GM12878 (cell line): ENCODE measurements around the gene OGFR. TPM values are rescaled to one million over a fixed set of nuclear protein-coding genes. Genes with fewer than 3 reads are reported as not detected.

Experiments
- ATF2 ChIP-seq: IDR thresholded peaks from 2 replicates; pipeline ENCODE4 v1.6.1; 2012; ENCODE audit warnings: low read length, inconsistent platforms
- CEBPB ChIP-seq, 2 experiments: fragments of 150-350 bp in 1 of 2; IDR thresholded peaks; 2 replicates each; pipeline ENCODE4 v1.6.1; 2012 to 2014; ENCODE audit warnings: low read depth in 2 of 2, low read length in 2 of 2, borderline replicate concordance in 1 of 2, inconsistent platforms in 1 of 2
- CTCF ChIP-seq, 3 experiments: IDR thresholded peaks in 2 of 3; conservative IDR thresholded peaks in 1 of 3; 2 replicates each; pipeline ENCODE4 v1.5.1; 2011; ENCODE audit warnings: low read depth in 3 of 3, low read length in 3 of 3, mild to moderate bottlenecking in 3 of 3, control low read depth in 2 of 3, moderate library complexity in 2 of 3, inconsistent platforms in 1 of 3, mixed read lengths in 1 of 3; ENCODE audit not compliant: control insufficient read depth in 2 of 3, insufficient read depth in 1 of 3; ENCODE audit errors: extremely low read depth in 1 of 3
- E2F4 ChIP-seq: IDR thresholded peaks from 2 replicates; pipeline ENCODE4 v1.6.1; 2012; ENCODE audit warnings: low read depth, low read length, improper control_type of control experiment
- GATAD2B ChIP-seq: fragments of 450-650 bp; conservative IDR thresholded peaks from 2 replicates; pipeline ENCODE4 v1.6.1; 2017; ENCODE audit warnings: low read depth, mild to moderate bottlenecking, moderate library complexity
- NR2F1 ChIP-seq: fragments of 450-650 bp; conservative IDR thresholded peaks from 2 replicates; pipeline ENCODE4 v1.6.1; 2017; ENCODE audit warnings: mild to moderate bottlenecking
- PKNOX1 ChIP-seq: fragments of 450-650 bp; IDR thresholded peaks from 2 replicates; pipeline ENCODE4 v1.6.1; 2016; ENCODE audit warnings: mild to moderate bottlenecking
- RAD51 ChIP-seq: fragments of 450-650 bp; IDR thresholded peaks from 2 replicates; pipeline ENCODE4 v1.6.1; 2016; ENCODE audit warnings: moderate library complexity, mild to moderate bottlenecking, inconsistent platforms
- RUNX3 ChIP-seq: IDR thresholded peaks from 2 replicates; pipeline ENCODE4 v1.6.1; 2012; ENCODE audit warnings: low read length, inconsistent platforms
- SREBF1 ChIP-seq: IDR thresholded peaks from 2 replicates; pipeline ENCODE4 v1.6.1; 2012; ENCODE audit warnings: mild to moderate bottlenecking, low read length
- polyA plus RNA-seq, 11 experiments: library from polyadenylated mRNA; depleted of rRNA in 4 of 11; unstranded in 6 of 11; stranded (reverse) in 5 of 11; fragments of >200 nt; fragmentation: Nextera tagmentation in 4 of 11; fragmentation: Illumina TruSeq in 1 of 11; extraction: Ambion mirVana in 4 of 11; extraction: Trizol in 1 of 11; gene quantifications; 1 replicate in 1 of 11; 2 replicates in 10 of 11; pipeline versions ENCODE4 v1.2.1 to v1.2.3, GENCODE V29; 2011 to 2016; ENCODE audit warnings: inconsistent platforms in 2 of 11, missing spikeins in 2 of 11, low read depth in 1 of 11
- total RNA-seq, 4 experiments: library from RNA; depleted of rRNA in 3 of 4; stranded (reverse); fragments of >200 nt in 3 of 4; fragmentation: Illumina TruSeq in 1 of 4; extraction: Trizol in 1 of 4; gene quantifications; 2 replicates each; pipeline versions ENCODE4 v1.2.1 to v1.2.3, GENCODE V29; 2013 to 2021

The OGFR gene
- total and polyA plus RNA-seq, 10 of the 15 experiments (the other 5 are each of a cell fraction or from before 2014, with no cell fraction given), result 0.72 to 62.1 (median 27.3) TPM

GRCh38 chr20:62830251-62830650 is 25.6 kb downstream of the OGFR start (continued):
- TF ChIP-seq CTCF (IDR thresholded peaks at IDR 0.05 in 2 of 3, conservative IDR thresholded peaks at IDR 0.05 in 1 of 3; ENCODE audit: control insufficient read depth in 2 of 3, extremely low read depth in 1 of 3, insufficient read depth in 1 of 3, low read depth in 3 of 3, low read length in 3 of 3) (no peak), ATF2 (no peak), NR2F1 (no peak), SREBF1 (no peak), RAD51 (no peak), GATAD2B (no peak), PKNOX1 (no peak), RUNX3 (no peak), CEBPB (IDR thresholded peaks at IDR 0.05; ENCODE audit: borderline replicate concordance in 1 of 2, low read depth in 2 of 2, low read length in 2 of 2) (no peak), E2F4 (no peak)
- TF ChIP-seq, all 136 proteins: peak for 0
